Fibroblast of lung (primary cell): ENCODE data around the gene FMN1. TPM values are rescaled to one million over a fixed set of nuclear protein-coding genes. Genes with fewer than 3 reads are reported as not detected.

Experiments
- DNase-seq, 2 donors: peaks; one replicate each; pipeline versions ENCODE4 v3.0.0 to v3.0.0-alpha.2; 2010; ENCODE audit warnings: low read depth in 2 of 2
- H2AFZ ChIP-seq: 2 replicates; pipeline ENCODE4 v1.5.1; 2012; ENCODE audit warnings: low read length, control low read depth, inconsistent platforms
- H3K27ac ChIP-seq: 2 replicates; pipeline ENCODE4 v1.5.1; 2011; ENCODE audit warnings: low read length, control low read depth; ENCODE audit not compliant: insufficient read depth
- H3K27me3 ChIP-seq: 2 replicates; pipeline ENCODE4 v1.5.1; 2011; ENCODE audit warnings: mild to moderate bottlenecking, low read length; ENCODE audit not compliant: control insufficient read depth, insufficient read depth
- H3K36me3 ChIP-seq: 2 replicates; pipeline ENCODE4 v1.5.1; 2011; ENCODE audit warnings: low read length; ENCODE audit not compliant: control insufficient read depth, insufficient read depth
- H3K4me1 ChIP-seq: 2 replicates; pipeline ENCODE4 v1.5.1; 2011; ENCODE audit warnings: low read length; ENCODE audit not compliant: control insufficient read depth, insufficient read depth; ENCODE audit errors: extremely low read depth
- H3K4me2 ChIP-seq: 2 replicates; pipeline ENCODE4 v1.5.1; 2011; ENCODE audit warnings: low read length, control low read depth; ENCODE audit not compliant: insufficient read depth; ENCODE audit errors: extremely low read depth
- H3K4me3 ChIP-seq, 4 experiments: fragments of 200-600 bp in 1 of 4; sonication (generic) in 1 of 4; replicated peaks in 1 of 4; 2 replicates each; pipeline ENCODE4 v1.5.1; 2011 to 2016; ENCODE audit warnings: low read length in 4 of 4, low read depth in 3 of 4, mild to moderate bottlenecking in 3 of 4, control low read depth in 2 of 4, inconsistent platforms in 1 of 4, mixed read lengths in 1 of 4; ENCODE audit not compliant: insufficient read depth in 1 of 4; ENCODE audit errors: control extremely low read depth in 1 of 4
- H3K79me2 ChIP-seq: 2 replicates; pipeline ENCODE4 v1.5.1; 2012; ENCODE audit warnings: mild to moderate bottlenecking, low read length, inconsistent platforms; ENCODE audit not compliant: control insufficient read depth, insufficient read depth
- H3K9ac ChIP-seq: 2 replicates; pipeline ENCODE4 v1.5.1; 2011; ENCODE audit warnings: mild to moderate bottlenecking, low read length, control low read depth; ENCODE audit not compliant: insufficient read depth
- H3K9me3 ChIP-seq: 2 replicates; pipeline ENCODE4 v1.5.1; 2012; ENCODE audit warnings: low read depth, low read length; ENCODE audit not compliant: control insufficient read depth, insufficient read depth
- H4K20me1 ChIP-seq: 2 replicates; pipeline ENCODE4 v1.5.1; 2011; ENCODE audit warnings: low read length; ENCODE audit not compliant: control insufficient read depth, insufficient read depth; ENCODE audit errors: extremely low read depth
- EZH2 ChIP-seq: IDR thresholded peaks from 2 replicates; pipeline ENCODE4 v1.5.1; 2012; ENCODE audit warnings: low read length, control low read depth, mild to moderate bottlenecking; ENCODE audit errors: missing control alignments
- polyA plus RNA-seq, 2 donors: library from polyadenylated mRNA; depleted of rRNA in 1 of 2; stranded (reverse) in 1 of 2; unstranded in 1 of 2; fragments of >200 nt; gene quantifications; 2 replicates each; pipeline ENCODE4 v1.2.1, GENCODE V29; 2011 to 2012; ENCODE audit warnings: missing spikeins in 1 of 2
- total RNA-seq: library from RNA; depleted of rRNA; stranded (reverse); fragments of >200 nt; gene quantifications from 2 replicates; pipeline ENCODE4 v1.2.1, GENCODE V29; 2014
- TF ChIP-seq, protein P1 (sequence below), 2 donors: IDR thresholded peaks in 1 of 2; conservative IDR thresholded peaks in 1 of 2; 1 replicate in 1 of 2; 2 replicates in 1 of 2; pipeline ENCODE4 v1.5.1; 2011 to 2012; ENCODE audit warnings: low read length in 2 of 2, control low read depth in 1 of 2, inconsistent platforms in 1 of 2, low read depth in 1 of 2, mild to moderate bottlenecking in 1 of 2

FMN1 gene
- total and polyA plus RNA-seq, 2 donors (not counting 1 experiment from before 2014, with no cell fraction given), result 7.5 to 43.8 TPM

DNA sequence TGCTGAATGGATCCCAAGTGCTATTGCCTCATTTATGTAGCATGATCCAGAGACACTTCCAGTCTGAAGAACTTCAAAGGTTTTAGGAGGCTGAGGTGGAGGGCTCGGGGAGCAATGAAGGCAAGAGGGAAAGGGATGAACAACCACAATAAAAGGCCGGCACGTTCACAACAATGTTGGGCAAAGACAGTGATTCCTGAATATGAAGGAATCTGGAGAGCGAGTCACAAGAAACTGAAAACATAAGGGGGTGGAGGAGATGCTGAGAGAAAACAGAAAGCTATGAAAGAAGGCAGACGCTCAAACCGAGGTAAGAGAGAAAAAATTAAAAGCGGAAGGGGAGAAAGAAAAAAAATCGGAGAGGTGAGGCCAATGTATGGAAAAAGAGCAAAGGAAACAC, 356.6 kb downstream of the FMN1 start:
- H3K4me3 ChIP-seq, result no peak overlapping the region
- TF ChIP-seq EZH2, result no peak
- TF ChIP-seq, protein P1, sequence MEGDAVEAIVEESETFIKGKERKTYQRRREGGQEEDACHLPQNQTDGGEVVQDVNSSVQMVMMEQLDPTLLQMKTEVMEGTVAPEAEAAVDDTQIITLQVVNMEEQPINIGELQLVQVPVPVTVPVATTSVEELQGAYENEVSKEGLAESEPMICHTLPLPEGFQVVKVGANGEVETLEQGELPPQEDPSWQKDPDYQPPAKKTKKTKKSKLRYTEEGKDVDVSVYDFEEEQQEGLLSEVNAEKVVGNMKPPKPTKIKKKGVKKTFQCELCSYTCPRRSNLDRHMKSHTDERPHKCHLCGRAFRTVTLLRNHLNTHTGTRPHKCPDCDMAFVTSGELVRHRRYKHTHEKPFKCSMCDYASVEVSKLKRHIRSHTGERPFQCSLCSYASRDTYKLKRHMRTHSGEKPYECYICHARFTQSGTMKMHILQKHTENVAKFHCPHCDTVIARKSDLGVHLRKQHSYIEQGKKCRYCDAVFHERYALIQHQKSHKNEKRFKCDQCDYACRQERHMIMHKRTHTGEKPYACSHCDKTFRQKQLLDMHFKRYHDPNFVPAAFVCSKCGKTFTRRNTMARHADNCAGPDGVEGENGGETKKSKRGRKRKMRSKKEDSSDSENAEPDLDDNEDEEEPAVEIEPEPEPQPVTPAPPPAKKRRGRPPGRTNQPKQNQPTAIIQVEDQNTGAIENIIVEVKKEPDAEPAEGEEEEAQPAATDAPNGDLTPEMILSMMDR (conservative IDR thresholded peaks at IDR 0.05 in 1 of 2, IDR thresholded peaks at IDR 0.05 in 1 of 2; ENCODE audit: low read depth in 1 of 2, low read length in 2 of 2), result no peak
- no peaks in the 10 kb centered on the region for H3K27me3 ChIP-seq
- H4K20me1 ChIP-seq, result no peaks in the 10 kb centered on the region
- H3K4me1 ChIP-seq, result peaks cover 18% of the 10 kb centered on the region
- H3K9ac ChIP-seq, result no peak overlapping the region
- no peaks in the 10 kb centered on the region for H3K9me3 ChIP-seq
- peak overlapping the region; percentile 79 for H3K27ac ChIP-seq
- H2AFZ ChIP-seq, result no peak overlapping the region
- H3K4me2 ChIP-seq, result no peak overlapping the region
- no peak for DNase-seq
- H3K36me3 ChIP-seq, result no peaks in the 10 kb centered on the region
- peaks cover 18% of the 10 kb centered on the region for H3K79me2 ChIP-seq

DNA sequence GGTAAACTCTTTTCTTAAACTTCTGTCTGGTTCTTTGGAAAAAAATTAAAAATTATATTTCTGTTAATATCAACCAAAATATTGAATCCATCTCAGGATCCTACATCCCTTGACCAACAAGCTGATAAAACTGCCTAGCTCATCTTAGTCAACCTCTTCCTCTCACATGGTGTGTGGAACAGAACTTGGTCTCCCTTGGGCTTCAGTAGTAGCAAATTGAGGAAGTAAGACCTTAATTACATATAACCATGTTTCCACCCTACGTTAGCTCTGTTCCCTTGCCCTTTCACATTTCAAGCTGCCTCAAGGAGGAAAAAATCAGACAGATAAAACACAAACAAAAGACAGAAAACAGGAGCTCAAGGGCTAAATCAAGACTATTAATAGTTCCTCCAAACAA, 360.4 kb downstream of the FMN1 start:
- peaks cover 4% of the 10 kb centered on the region for H3K79me2 ChIP-seq
- H3K27ac ChIP-seq, result no peak overlapping the region
- H3K27me3 ChIP-seq, result no peaks in the 10 kb centered on the region
- H3K4me2 ChIP-seq, result no peak overlapping the region
- H3K4me3 ChIP-seq, result no peak overlapping the region
- H3K9ac ChIP-seq, result no peak overlapping the region
- H4K20me1 ChIP-seq, result no peaks in the 10 kb centered on the region
- H3K9me3 ChIP-seq, result no peaks in the 10 kb centered on the region
- TF ChIP-seq, protein P1 (conservative IDR thresholded peaks at IDR 0.05 in 1 of 2, IDR thresholded peaks at IDR 0.05 in 1 of 2; ENCODE audit: low read depth in 1 of 2, low read length in 2 of 2), result no peak
- TF ChIP-seq EZH2, result no peak
- no peaks in the 10 kb centered on the region for H3K36me3 ChIP-seq
- no peak overlapping the region for H2AFZ ChIP-seq
- H3K4me1 ChIP-seq, result peaks cover 23% of the 10 kb centered on the region
- DNase-seq, result no peak

DNA sequence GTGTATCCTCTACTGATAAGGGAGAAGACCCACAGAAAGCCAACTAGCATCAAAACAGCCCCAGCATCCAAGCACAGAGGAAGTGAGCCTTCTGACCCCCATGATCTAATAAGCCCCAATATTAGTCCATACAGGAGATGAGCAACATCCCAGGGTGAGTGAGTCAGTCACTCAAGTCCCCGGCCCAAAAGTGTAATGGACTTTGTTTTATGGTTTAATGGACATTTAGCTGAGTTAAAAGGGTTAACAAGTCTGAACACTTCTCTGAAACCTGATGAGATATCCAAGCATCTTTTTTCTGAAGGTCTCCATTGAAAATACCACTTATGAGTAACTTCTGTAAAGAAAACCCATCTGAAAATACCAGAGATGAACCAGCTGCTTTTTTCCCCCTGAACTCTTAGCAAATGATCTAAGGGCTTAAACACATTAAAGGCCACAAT, 361.1 kb downstream of the FMN1 start:
- no peaks in the 10 kb centered on the region for H3K36me3 ChIP-seq
- H3K27ac ChIP-seq, result peak overlapping the region; percentile 35
- TF ChIP-seq EZH2, result no peak
- TF ChIP-seq, protein P1 (conservative IDR thresholded peaks at IDR 0.05 in 1 of 2, IDR thresholded peaks at IDR 0.05 in 1 of 2; ENCODE audit: low read depth in 1 of 2, low read length in 2 of 2), result no peak
- H3K9me3 ChIP-seq, result no peaks in the 10 kb centered on the region
- DNase-seq, result no peak
- no peaks in the 10 kb centered on the region for H4K20me1 ChIP-seq
- H3K27me3 ChIP-seq, result no peaks in the 10 kb centered on the region
- no peak overlapping the region for H3K4me2 ChIP-seq
- H3K4me3 ChIP-seq, result no peak overlapping the region
- H2AFZ ChIP-seq, result no peak overlapping the region
- H3K9ac ChIP-seq, result no peak overlapping the region
- peaks cover 3% of the 10 kb centered on the region for H3K79me2 ChIP-seq
- H3K4me1 ChIP-seq, result peaks cover 27% of the 10 kb centered on the region
